Astrocyte (in vitro differentiated cells and primary cell): Measurements from ENCODE around the gene POLR1D. TPM values are rescaled to one million over a fixed set of nuclear protein-coding genes. Genes with fewer than 3 reads are reported as not detected.

Experiments used
- DNase-seq: peaks from one replicate; pipeline ENCODE4 v3.0.0-alpha.2; 2010; ENCODE audit warnings: low read depth
- FAIRE-seq: peaks from 2 replicates; lab custom pipeline; 2011; peaks lifted over from hg19 to GRCh38; lab: Jason Lieb, UNC
- H2AFZ ChIP-seq: 2 replicates; pipeline ENCODE4 v1.6.0; 2012; ENCODE audit warnings: low read depth, low read length, inconsistent platforms
- H3K27ac ChIP-seq: 2 replicates; pipeline ENCODE4 v1.5.1; 2011; ENCODE audit warnings: low read depth, low read length, inconsistent platforms
- H3K27me3 ChIP-seq: 2 replicates; pipeline ENCODE4 v1.6.0; 2011; ENCODE audit warnings: low read length, inconsistent platforms; ENCODE audit not compliant: insufficient read depth
- H3K36me3 ChIP-seq: 2 replicates; pipeline ENCODE4 v1.5.1; 2011; ENCODE audit warnings: low read length, inconsistent platforms; ENCODE audit not compliant: insufficient read depth
- H3K4me1 ChIP-seq: 2 replicates; pipeline ENCODE4 v1.5.1; 2011; ENCODE audit warnings: low read length, inconsistent platforms; ENCODE audit not compliant: insufficient read depth
- H3K4me2 ChIP-seq: 2 replicates; pipeline ENCODE4 v1.6.0; 2012; ENCODE audit warnings: low read length, inconsistent platforms
- H3K4me3 ChIP-seq: 2 replicates; pipeline ENCODE4 v1.5.1; 2011; ENCODE audit warnings: low read depth, mild to moderate bottlenecking, low read length, inconsistent platforms; ENCODE audit not compliant: insufficient read depth
- H3K79me2 ChIP-seq: 2 replicates; pipeline ENCODE4 v1.6.0; 2012; ENCODE audit warnings: mild to moderate bottlenecking, low read length, inconsistent platforms; ENCODE audit not compliant: insufficient read depth
- H3K9ac ChIP-seq: 2 replicates; pipeline ENCODE4 v1.6.0; 2012; ENCODE audit warnings: mild to moderate bottlenecking, low read length, inconsistent platforms
- H3K9me3 ChIP-seq: 2 replicates; pipeline ENCODE4 v1.5.1; 2012; ENCODE audit warnings: low read depth, mild to moderate bottlenecking, low read length, inconsistent platforms; ENCODE audit not compliant: insufficient read depth
- H4K20me1 ChIP-seq: 2 replicates; pipeline ENCODE4 v1.6.0; 2012; ENCODE audit warnings: low read length, inconsistent platforms; ENCODE audit not compliant: insufficient read depth
- H3K27ac Mint-ChIP-seq: one replicate; pipeline ENCODE4 v1.8.0; 2021; ENCODE audit warnings: mild to moderate bottlenecking, mixed read lengths; ENCODE audit not compliant: unreplicated experiment
- H3K27me3 Mint-ChIP-seq: one replicate; pipeline ENCODE4 v1.8.0; 2021; ENCODE audit warnings: low read depth, mixed read lengths; ENCODE audit not compliant: unreplicated experiment
- H3K36me3 Mint-ChIP-seq: one replicate; pipeline ENCODE4 v1.8.0; 2021; ENCODE audit warnings: low read depth, mixed read lengths; ENCODE audit not compliant: unreplicated experiment
- H3K4me1 Mint-ChIP-seq: one replicate; pipeline ENCODE4 v1.8.0; 2021; ENCODE audit warnings: low read depth, mixed read lengths; ENCODE audit not compliant: unreplicated experiment
- H3K4me3 Mint-ChIP-seq: one replicate; pipeline ENCODE4 v1.8.0; 2021; ENCODE audit warnings: mild to moderate bottlenecking, moderate library complexity, mixed read lengths; ENCODE audit not compliant: unreplicated experiment
- H3K9me3 Mint-ChIP-seq: one replicate; pipeline ENCODE4 v1.8.0; 2021; ENCODE audit warnings: mild to moderate bottlenecking, mixed read lengths; ENCODE audit not compliant: unreplicated experiment
- EZH2 ChIP-seq: IDR thresholded peaks from 2 replicates; pipeline ENCODE4 v1.6.1; 2012; ENCODE audit warnings: mild to moderate bottlenecking, low read length, inconsistent platforms; ENCODE audit not compliant: insufficient read depth
- total RNA-seq: library from RNA; stranded (reverse); gene quantifications from 2 replicates; pipeline ENCODE4 v1.2.1, GENCODE V29; 2021
- TF ChIP-seq, protein P1 (sequence below): IDR thresholded peaks from 2 replicates; pipeline ENCODE4 v1.5.1; 2011; ENCODE audit warnings: low read depth, mild to moderate bottlenecking, inconsistent platforms, low read length, moderate library complexity; ENCODE audit not compliant: insufficient read depth

POLR1D gene
- total RNA-seq, 1 donor from 2014 or later: 118 TPM

- Mint-ChIP-seq H3K9me3 (no peaks in the 10 kb centered on the region), H3K27ac (no peak overlapping the region), H3K4me1 (no peaks in the 10 kb centered on the region), H3K36me3 (peaks cover 2% of the 10 kb centered on the region), H3K27me3 (no peaks in the 10 kb centered on the region), H3K4me3 (no peak overlapping the region)
- H3K9me3 ChIP-seq: no peaks in the 10 kb centered on the region
- H3K4me2 ChIP-seq: no peak overlapping the region
- no peak overlapping the region for H3K9ac ChIP-seq
- TF ChIP-seq EZH2: no peak
- TF ChIP-seq, protein P1, sequence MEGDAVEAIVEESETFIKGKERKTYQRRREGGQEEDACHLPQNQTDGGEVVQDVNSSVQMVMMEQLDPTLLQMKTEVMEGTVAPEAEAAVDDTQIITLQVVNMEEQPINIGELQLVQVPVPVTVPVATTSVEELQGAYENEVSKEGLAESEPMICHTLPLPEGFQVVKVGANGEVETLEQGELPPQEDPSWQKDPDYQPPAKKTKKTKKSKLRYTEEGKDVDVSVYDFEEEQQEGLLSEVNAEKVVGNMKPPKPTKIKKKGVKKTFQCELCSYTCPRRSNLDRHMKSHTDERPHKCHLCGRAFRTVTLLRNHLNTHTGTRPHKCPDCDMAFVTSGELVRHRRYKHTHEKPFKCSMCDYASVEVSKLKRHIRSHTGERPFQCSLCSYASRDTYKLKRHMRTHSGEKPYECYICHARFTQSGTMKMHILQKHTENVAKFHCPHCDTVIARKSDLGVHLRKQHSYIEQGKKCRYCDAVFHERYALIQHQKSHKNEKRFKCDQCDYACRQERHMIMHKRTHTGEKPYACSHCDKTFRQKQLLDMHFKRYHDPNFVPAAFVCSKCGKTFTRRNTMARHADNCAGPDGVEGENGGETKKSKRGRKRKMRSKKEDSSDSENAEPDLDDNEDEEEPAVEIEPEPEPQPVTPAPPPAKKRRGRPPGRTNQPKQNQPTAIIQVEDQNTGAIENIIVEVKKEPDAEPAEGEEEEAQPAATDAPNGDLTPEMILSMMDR: no peak
- H2AFZ ChIP-seq: no peak overlapping the region
- peaks cover 2% of the 10 kb centered on the region for H3K79me2 ChIP-seq
- peaks cover 16% of the 10 kb centered on the region for H4K20me1 ChIP-seq
- FAIRE-seq: no peak
- H3K4me3 ChIP-seq: no peak overlapping the region
- H3K27me3 ChIP-seq: no peaks in the 10 kb centered on the region
- H3K36me3 ChIP-seq: peaks cover 3% of the 10 kb centered on the region
- no peaks in the 10 kb centered on the region for H3K4me1 ChIP-seq
- DNase-seq: no peak
- H3K27ac ChIP-seq: no peak overlapping the region
These were observed 43.6 kb downstream of the POLR1D start for GRCh38 chr13:27665333-27665732.

DNA sequence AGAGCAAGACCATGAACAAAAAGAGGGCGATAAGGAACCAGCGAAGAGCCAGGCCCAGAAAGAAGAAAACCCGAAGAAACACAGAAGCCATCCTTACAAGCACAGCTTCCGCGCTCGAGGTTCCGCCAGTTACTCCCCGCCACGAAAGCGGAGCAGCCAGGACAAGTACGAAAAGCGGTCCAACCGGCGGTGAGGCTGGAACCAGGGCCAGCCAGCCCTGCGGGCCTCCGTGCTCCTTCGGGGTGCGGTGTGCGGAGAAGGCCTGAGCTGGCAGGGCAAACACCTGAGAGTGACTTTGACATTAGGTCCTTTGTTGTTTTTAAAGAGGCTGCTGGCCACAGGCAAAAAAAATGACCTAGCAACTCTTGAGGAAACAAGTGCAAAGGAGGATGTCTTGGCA, 44.1 kb downstream of the POLR1D start:
- H3K9ac ChIP-seq: no peak overlapping the region
- H4K20me1 ChIP-seq: peaks cover 12% of the 10 kb centered on the region
- Mint-ChIP-seq H3K9me3 (no peaks in the 10 kb centered on the region), H3K36me3 (peaks cover 2% of the 10 kb centered on the region), H3K27ac (no peak overlapping the region), H3K27me3 (no peaks in the 10 kb centered on the region), H3K4me3 (no peak overlapping the region), H3K4me1 (no peaks in the 10 kb centered on the region)
- H3K4me1 ChIP-seq: no peaks in the 10 kb centered on the region
- H3K36me3 ChIP-seq: peaks cover 3% of the 10 kb centered on the region
- FAIRE-seq (no peak), DNase-seq (no peak)
- H2AFZ ChIP-seq: no peak overlapping the region
- no peaks in the 10 kb centered on the region for H3K79me2 ChIP-seq
- no peak for TF ChIP-seq EZH2
- TF ChIP-seq, protein P1: no peak
- H3K9me3 ChIP-seq: no peaks in the 10 kb centered on the region
- no peak overlapping the region for H3K27ac ChIP-seq
- no peak overlapping the region for H3K4me2 ChIP-seq
- no peak overlapping the region for H3K4me3 ChIP-seq
- H3K27me3 ChIP-seq: no peaks in the 10 kb centered on the region

DNA sequence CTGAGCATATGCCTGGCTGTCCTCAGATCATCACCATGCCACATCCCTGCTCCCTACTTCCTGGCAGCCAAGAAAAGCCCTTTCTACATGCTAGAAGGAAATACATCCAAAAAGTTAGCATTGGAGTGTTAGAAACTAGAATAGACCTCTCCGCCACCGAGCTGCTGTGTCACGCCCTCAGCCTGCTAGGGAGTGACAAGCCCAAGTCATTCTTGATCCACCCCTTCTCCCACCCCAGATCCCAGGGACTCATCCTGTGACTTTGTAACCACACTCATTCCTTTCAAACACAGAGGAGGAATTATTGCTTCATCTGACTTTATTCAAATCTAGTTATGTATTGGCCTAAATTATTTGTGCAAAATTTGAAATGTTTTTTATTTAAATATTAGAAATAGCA, 45.3 kb downstream of the POLR1D start:
- Histone ChIP-seq H3K79me2 (no peaks in the 10 kb centered on the region), H3K27me3 (no peaks in the 10 kb centered on the region), H4K20me1 (peaks cover 7% of the 10 kb centered on the region), H3K9me3 (no peaks in the 10 kb centered on the region), H3K4me1 (no peaks in the 10 kb centered on the region), H2AFZ (no peak overlapping the region), H3K4me2 (no peak overlapping the region), H3K27ac (no peak overlapping the region), H3K9ac (no peak overlapping the region), H3K4me3 (no peak overlapping the region), H3K36me3 (peaks cover 3% of the 10 kb centered on the region)
- TF ChIP-seq, protein P1: no peak
- TF ChIP-seq EZH2: no peak
- FAIRE-seq (no peak), DNase-seq (no peak)
- Mint-ChIP-seq H3K4me1 (no peaks in the 10 kb centered on the region), H3K36me3 (peaks cover 2% of the 10 kb centered on the region), H3K27ac (no peak overlapping the region), H3K27me3 (no peaks in the 10 kb centered on the region), H3K4me3 (no peak overlapping the region), H3K9me3 (no peaks in the 10 kb centered on the region)
